ENCODE data around the gene SESTD1.
A peak's percentile ranks its signal among the peaks of the same experiment; 100 is the strongest.

SESTD1 gene
- 2.4 to 14.1 (median 11.6) reads per million in 3 experiments for total RNA-seq

- DNase-seq = peak; percentile 27
Measured at GRCh38 chr2:179264368-179265081, at the start of gene SESTD1. SESTD1 (minus strand) TSS chr2:179264832; CDS start chr2:179191841, 72,991 bp downstream.

GRCh38 chr2:179313057-179313456 lies 48.4 kb upstream of the SESTD1 start:
- DNase-seq = no peak

- DNase-seq = no peak
Measured at GRCh38 chr2:179311101-179311500, 46.5 kb upstream of the SESTD1 start.

- DNase-seq = no peak
Measured at GRCh38 chr2:179307616-179308371, 43.2 kb upstream of the SESTD1 start.

- no peak for DNase-seq
Measured at GRCh38 chr2:179305125-179305524, 40.5 kb upstream of the SESTD1 start.

GRCh38 chr2:179304424-179304823 lies 39.8 kb upstream of the SESTD1 start:
- DNase-seq = no peak

- no peak for DNase-seq
Measured at GRCh38 chr2:179302764-179303571, 38.3 kb upstream of the SESTD1 start.

- no peak for DNase-seq
Measured at GRCh38 chr2:179302149-179302548, 37.5 kb upstream of the SESTD1 start.

- no peak for DNase-seq
Measured at GRCh38 chr2:179298666-179299065, 34.0 kb upstream of the SESTD1 start.

GRCh38 chr2:179297927-179298326 lies 33.3 kb upstream of the SESTD1 start:
- DNase-seq = no peak

- no peak for DNase-seq
Measured at GRCh38 chr2:179290329-179290728, 25.7 kb upstream of the SESTD1 start.

- no peak for DNase-seq
Measured at GRCh38 chr2:179285060-179285459, 20.4 kb upstream of the SESTD1 start.

GRCh38 chr2:179277429-179278196 lies 13.0 kb upstream of the SESTD1 start:
- no peak for DNase-seq

- no peak for DNase-seq
Measured at GRCh38 chr2:179275253-179276012, 10.8 kb upstream of the SESTD1 start.

- no peak for DNase-seq
Measured at GRCh38 chr2:179274749-179275148, 10.1 kb upstream of the SESTD1 start.

- no peak for DNase-seq
Measured at GRCh38 chr2:179273461-179273962, 8.9 kb upstream of the SESTD1 start.

GRCh38 chr2:179272406-179273192 lies 8.0 kb upstream of the SESTD1 start:
- no peak for DNase-seq

GRCh38 chr2:179270689-179271088 lies 6.1 kb upstream of the SESTD1 start:
- no peak for DNase-seq

- no peak for DNase-seq
Measured at GRCh38 chr2:179268277-179268925, 3.8 kb upstream of the SESTD1 start.

GRCh38 chr2:179266271-179266670 lies 1.6 kb upstream of the SESTD1 start:
- no peak for DNase-seq

Data from central memory CD4-positive, alpha-beta T cell (primary cell).